Measurements from ENCODE around the gene OTOP3.
A peak's percentile ranks its signal among the peaks of the same experiment; 100 is the strongest.

The OTOP3 gene

DNA sequence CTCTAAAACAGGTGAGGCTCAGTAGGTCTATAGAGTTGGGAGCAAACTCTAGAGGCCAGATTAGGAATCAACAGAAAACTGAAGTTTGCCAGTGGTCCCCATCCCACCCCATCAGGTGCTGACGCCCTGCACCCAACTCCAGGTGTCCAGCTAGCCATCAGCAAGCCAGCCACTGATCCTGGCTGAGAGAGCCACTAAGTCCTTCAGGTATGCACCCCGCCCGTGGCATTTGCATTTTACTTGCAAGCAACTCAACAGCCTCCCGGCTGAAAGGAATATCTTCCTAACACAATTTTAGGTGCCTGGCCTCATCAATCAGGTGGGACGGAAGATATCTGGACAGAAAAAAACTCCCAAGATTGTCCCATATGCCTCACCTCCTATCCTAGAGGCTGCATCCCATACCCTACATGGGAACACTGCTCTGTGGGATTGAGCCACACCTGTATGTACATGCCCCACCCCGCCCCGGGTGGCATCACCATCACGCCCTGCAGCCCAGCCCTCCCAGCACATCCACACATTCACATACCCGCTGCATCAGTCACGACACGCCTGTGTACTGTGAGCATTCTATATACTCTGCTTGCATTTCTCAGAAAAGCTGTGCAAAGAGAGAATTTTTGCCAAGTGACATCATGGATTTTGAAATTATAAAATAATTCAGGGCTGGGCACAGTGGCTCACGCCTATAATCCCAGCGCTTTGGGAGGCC lies 8.3 kb downstream of the OTOP3 start:
- no peak for DNase-seq

DNA sequence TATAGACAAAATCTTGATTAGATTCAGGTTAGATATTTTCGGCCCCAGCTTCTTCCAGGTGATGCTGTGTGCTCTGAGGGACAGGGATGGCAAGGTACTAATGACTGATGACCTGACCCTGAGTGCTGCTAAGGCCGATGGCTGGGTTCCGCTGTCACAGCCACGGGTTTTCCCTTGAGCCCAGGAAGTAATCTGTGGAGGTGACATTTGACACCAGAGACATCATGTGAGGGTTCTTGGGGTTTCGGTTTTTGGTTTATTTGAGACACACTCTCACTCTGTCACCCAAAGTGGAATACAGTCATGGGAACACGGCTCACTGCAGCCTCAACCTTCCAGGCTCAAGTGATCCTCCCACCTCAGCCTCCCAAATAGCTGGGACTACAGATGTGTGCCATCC lies 9.8 kb downstream of the OTOP3 start:
- no peak for DNase-seq

DNA sequence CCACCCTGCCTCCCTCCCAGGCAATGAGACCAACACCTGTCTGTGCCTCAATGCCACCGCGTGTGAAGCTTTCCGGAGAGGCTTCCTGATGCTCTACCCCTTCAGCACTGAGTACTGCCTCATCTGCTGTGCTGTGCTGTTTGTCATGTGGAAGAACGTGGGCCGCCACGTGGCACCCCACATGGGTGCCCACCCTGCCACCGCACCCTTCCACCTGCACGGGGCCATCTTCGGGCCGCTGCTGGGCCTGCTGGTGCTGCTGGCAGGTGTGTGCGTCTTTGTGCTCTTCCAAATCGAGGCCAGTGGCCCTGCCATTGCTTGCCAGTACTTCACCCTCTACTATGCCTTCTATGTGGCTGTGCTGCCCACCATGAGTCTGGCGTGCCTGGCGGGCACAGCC lies 10.9 kb downstream of the OTOP3 start:
- DNase-seq = no peak

DNA sequence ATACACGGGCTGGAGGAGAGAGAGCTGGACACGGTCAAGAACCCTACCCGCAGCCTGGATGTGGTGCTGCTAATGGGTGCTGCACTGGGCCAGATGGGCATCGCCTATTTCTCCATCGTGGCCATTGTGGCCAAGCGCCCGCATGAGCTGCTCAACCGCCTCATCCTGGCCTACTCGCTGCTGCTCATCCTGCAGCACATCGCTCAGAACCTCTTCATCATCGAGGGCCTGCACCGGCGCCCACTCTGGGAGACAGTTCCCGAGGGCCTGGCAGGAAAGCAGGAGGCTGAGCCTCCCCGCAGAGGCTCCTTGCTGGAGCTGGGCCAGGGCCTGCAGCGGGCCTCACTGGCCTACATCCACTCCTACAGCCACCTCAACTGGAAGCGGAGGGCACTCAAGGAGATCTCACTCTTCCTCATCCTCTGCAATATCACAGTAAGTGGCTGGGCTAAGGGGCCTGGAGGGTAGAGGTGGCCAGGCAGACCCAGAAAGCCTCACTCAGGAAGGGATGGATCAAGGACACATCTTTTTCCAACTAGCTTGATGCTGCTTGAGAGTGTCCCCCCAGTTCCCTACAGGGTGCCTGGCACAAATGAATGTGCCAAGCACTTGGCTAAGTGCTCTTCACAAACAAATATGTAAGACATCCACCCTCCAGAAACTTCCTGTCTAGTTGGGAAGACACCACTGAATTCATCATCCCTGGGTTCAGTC lies 11.5 kb downstream of the OTOP3 start:
- no peak for DNase-seq

DNA sequence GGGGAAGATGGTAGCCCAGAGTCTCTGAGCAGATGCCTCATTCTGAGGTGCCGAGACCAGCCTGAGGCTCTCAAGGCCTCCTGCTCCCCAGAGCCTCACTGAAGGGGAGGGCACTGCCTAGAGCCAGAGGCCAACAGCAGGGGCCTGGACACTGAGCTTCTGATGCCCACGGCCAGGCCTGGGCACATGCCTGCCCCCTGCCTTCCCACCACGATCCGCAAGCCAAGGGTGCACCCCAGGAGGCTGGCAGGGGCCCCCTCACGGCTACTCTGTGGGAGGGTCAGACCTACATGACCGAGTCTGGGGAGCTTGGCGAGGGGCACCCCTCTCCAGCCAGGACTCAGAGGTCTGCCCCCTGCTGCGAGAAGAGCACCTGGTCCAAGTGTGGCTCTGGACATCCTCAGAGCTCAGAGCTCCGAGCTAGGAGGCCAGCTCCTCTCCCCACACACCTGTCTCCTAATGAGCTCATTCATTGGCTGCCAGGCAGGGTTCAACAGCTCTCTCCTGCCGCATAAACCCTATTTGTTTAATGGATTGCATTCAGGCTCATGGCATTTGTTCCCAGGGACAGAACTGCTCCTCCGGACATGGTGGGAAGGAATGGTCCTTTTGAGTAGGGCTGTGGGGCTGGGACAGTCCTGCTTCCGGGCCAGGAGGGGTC lies 13.9 kb downstream of the OTOP3 start:
- no peak for DNase-seq

DNA sequence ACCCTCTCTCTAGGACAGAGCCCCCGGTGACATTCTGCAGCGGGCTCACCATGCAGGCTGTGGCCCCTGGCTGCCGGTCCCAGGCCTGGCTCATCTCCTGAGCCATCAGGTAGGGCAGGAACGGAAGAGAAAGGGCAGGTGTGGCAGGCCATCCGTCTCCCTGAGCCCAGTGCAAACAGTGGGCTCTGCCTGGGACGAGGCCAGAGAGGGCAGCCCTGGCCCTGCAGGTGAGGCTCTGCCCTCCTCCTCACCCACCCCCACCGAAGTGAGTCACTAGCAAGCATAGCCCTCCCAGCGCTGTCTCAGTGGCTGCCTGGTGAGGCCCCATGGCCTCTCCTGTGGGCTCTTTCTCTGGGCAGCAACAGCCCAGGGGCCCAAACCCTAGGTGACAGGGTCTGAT lies 14.5 kb downstream of the OTOP3 start:
- no peak for DNase-seq

DNA sequence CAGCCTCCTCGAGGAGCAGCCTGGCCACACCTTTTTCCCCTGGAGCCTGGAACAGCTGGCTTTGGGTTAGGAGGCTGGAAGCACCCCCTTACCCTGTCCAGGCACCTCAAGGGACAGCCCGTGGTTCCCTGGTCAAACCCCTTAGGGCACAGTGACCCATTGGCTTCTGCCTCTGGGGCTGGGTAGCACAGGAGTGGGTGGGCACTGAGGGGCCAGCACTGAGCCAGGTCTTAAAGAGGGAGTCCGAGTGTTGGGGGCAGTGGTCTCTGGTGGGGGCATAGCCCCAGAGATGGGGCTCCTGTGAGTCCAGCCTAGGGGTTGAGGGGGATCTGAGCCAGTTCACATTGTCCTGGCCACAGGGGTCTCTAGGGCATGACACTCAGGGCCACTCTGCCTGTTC lies 15.4 kb downstream of the OTOP3 start:
- DNase-seq = no peak

DNA sequence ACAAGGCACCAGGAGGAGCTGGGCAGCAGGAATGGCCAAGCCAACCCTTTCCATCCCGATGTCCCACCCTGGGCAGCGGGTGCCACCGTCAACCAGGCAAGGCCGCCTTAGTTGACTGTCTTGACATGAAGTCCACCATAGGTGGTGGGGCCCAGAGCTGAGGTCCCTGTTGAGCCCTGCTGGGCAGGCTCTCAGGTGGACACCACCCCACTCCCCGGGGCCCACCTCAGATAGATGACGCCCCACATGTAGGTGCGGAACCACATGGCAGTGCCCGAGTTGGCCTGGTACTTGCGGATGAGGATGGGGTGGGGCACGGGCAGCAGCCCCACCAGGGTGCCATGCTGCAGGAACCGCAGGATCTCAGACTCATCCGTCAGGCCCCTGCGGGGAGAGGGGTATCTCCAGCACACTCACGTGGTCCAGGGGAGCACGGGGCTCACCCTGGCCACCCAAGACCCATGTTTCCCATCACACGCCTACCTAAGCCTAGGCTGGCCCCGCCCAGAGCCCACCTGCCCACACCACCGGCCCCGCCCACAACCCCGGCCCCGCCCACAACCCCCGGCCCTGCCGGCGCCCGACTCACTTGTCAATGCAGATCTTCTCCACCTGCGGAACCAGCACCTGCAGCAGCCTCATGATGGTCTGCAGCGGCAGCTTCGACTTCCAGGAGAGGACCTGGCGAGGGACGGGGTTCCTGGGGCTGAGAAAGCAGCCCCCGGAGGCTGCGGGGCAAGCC lies 16.2 kb downstream of the OTOP3 start:
- DNase-seq = no peak

DNA sequence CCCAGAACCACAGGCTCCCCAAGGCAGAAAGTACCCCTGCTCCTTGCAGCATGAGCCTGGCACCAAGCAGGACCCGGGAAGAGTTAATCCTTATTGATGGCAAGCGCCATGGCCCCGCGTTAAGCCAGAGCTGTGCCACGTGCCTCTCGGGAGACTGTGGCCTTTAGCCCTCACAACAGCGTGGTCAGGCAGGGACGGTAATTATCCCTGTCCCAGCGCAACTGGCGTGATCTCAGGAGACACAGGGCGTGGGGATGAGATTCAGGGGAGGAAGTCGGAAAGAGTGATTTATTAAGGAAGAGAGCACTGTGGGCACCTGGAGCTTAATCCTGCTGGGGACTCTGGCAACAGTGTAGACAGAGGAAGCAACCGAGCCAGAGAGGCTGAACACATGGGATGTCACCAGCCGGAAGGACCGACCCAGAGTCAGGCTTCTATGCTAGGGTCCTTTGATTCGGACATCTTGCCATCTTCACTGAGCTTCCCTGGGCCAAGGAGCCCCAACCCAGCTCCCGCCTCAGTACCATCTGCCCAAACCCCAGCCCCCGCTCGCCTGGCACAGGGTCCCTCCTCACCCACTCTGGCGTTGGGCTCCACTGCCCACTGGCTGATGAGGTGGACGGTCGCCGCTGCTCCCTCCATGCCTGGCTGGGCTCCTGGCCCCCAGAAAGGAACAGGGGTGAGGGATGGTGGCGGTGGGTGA lies 16.9 kb downstream of the OTOP3 start:
- no peak for DNase-seq

DNA sequence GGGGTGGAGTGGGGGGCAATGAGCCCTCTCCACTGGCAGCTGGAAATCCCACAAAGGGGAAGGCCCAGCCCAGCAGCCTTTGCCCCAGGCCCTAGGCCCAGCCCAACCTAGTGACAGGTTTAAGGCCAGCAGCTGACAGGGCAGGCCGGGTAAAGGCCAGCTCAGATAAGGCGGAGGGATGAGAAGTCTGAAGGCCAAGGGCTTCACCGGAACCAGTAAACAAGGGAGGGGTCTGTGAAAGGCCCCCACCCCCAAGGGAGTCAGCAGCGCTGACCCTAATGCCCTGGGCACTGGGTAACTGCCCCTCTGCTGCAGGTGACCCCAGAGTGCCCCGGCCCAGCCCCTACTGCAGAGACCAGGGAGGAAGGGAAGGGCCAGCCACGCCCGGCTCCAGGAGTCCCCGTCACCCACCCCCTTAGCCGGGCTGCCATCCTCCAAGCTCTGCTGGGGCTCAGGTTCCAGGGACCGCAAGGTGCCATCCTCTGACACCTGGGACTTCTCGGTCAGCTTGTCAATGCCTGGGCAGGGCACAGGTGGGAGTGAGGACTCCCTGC lies 17.5 kb downstream of the OTOP3 start:
- no peak for DNase-seq

DNA sequence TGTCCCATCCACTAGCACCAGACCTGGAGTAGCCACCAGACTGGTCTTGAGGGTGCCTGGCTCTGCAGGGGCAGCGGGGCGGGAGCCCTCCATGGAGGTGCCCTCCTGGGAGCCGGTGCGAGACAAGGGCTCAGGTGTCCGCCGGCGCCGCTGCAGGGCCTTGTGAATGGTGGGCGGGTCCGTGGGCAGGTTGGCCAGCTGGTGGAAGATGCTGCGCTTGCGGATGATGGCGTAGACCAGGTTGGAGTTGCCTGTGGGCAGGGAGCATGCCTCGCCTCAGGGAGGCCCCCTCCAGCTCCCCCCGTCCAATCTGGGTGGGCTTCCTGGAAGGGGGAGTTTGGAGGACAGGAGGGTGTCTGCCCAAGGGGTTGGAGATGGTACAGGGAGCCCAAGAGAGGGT lies 18.4 kb downstream of the OTOP3 start:
- no peak for DNase-seq

DNA sequence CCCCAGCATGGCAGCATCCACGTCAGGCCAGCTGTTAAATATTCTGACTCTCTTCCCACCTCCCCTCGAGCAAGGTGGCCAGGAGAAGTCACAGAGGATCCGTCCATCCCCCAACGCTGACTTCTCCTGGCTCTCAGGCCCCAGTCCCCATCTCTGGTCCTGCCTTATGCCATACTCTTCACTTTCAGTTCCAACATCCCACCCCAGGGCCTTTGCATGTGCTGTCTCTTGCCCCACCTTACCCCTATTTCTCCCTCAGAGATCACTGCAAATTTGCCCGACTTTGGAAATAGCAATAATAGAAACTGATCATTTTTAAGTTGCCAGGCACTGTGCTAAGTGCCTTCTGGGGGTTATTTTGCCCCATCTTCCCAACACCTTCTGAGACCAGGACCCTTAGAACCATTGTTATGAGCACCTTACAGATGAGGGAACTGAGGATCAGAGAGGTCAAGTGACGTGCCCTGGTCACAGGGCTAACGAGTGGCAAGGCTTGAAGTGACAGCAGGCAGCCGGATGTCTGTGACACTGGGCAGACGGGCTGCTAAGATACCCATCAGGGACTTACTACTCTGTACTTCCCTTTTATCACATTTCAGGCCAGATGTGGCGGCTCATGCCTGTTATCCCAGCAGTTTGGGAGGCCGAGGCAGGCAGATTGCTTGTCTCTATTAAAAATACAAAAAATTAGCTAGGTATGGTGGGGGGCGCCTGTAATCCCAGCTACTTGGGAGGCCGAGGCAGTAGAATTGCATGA lies 19.1 kb downstream of the OTOP3 start:
- DNase-seq = no peak

DNA sequence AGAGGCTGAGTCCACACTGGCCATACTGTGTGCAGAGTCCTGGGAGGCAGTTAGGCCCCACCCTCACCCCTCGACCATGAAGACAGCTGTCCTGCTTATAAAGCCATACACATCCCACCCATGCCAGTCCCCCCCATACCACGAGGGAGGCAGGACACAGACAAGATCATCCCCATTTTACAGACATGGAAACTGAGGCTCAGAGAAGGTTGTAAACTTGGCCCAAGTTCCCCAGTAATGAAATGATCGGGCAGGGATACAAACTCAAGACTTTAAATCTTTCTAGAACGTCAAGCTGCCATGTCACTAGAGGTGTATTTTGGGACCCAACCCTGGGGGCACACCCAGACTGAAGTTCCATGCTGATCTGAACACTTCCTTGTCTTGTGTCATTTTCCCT lies 20.4 kb downstream of the OTOP3 start:
- no peak for DNase-seq

DNA sequence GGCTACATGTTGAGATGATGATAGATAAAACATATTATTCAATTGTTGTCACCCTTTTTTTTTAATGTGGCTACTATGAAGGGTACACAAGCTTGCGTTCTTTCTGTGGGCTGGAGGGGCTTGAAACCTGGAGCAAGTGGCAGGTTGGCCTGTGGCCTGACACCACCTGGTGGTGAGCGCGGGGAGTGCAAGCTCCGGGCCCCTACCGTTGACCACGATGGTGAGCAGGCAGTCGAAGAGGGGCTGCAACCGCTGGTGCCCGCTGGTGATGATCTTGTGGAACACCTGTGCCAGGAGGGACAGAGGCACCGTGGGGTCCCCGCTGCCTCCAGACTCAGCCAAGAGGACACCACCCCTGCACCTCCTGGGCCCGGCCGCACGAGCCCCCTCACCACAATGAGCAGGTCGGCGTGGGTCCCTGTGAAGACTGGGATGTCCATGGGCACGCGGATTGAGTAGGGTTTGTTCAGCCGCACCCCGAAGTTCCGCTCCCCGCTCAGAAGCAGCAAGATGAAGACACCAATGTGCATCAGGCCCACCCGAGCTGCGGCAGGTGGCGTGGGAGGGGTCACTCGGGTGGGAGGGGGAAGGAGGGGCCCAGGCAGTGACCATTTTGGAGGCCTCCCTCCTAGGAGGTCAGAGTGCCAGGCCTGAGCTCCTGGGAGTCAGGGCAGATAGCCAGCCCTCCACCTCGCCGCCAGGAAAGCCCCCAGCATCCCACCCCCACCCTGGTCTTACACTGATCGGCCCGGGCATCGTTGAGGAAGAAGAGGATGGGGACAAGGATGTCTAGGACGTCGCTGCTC lies 22.4 kb downstream of the OTOP3 start:
- DNase-seq = peak; percentile 82

DNA sequence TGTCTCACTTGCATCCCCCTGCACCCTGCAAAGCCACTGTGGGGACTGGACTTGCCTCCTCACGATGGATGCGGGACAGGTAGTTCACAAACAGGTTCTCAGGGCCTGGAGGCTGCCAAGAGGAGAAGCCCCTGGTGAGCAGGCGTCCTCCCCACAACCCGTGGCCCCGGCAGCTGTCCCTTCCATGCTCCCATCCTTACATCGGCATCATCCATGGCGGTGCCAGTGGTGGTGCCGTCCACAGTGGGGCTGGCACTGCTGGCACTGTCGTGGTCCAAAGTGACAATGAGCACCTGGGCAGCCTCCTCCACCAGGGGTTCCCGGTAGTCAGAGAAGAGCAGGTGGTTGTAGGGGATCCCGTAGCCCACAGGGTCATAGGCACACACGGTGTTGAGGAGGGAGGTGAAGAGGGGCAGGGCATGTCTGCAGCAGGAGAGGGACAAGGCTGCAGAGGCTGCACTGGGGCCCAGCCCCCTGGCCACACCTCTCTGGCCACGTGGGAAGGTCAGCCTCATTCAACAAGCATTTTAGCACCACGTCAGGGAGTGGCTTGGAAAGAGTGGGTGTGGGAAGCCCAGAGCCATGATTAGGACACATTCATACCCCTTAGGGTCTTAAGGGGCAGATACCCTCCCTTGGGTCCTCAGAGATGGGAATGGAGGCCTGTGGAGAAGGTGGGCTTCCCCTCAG lies 24.3 kb downstream of the OTOP3 start:
- no peak for DNase-seq

DNA sequence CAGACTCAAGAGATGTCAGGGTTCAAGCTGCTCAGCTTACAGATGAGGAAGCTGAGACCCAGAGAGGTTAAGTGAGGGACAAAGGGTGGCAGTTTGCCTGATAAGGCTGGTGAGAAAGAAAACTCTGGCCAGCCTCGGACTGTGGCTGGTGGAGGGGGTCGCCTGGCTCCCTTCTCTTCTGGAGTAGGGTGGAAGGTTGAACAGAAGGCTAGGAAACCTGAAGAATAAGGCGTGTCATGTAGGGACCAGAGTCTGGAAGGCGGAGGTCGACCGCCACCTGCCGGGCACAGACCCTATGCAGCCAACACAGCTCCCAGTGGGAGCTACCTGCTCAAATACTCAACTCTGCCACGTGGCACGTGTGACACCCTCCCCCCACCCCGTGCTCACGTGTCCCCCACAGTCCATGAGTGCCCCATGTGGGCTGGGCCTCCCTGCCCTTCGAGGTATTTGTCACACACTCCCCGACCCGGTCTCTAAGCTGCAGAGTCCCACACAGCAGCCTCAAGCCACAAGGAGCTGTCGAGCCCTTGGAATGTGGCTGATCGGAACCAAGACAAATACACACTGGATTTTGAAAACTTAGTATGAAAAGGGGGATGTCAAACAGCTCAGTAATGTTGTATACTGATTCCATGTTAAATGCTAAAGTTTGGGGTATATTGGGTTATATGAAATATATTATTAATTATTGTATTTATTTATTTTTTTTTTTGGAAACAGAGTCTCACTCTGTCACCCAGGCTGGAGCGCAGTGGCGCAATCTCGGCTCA lies 25.1 kb downstream of the OTOP3 start:
- DNase-seq = peak; percentile 50

DNA sequence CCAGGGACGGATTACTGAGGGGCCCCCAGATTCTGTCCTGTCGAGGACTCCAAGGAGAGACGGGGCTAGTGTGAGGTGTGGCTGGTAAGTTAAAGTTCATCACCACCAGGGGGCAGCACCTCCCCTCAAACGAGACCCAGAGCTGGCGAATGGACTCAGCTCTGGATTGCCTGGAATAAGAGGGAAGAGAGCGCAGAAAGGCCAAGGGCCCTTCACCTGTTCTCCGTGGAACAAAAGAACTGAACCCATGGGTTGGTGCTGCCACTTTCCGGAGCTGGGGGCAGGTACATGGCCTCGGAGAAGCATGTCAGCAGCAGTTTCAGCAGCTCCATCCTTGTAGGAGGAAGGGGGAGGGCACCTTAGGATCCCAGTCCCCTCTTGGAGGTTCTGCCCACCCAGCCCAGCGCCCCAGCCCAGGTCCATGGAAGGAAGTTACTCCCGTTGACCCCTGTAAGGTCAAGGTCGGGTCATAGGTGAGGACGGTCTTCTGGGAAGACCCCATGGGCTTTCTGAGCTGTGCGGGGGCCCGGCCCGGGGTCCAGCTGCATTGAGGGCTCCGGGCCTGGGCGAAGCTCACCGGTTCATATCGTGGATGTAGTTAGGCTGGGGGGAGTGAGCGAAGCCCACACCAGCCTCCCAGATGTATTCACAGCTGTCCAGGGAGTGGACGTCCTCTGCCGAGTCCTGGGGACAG lies 26.1 kb downstream of the OTOP3 start:
- peak; percentile 83 for DNase-seq

DNA sequence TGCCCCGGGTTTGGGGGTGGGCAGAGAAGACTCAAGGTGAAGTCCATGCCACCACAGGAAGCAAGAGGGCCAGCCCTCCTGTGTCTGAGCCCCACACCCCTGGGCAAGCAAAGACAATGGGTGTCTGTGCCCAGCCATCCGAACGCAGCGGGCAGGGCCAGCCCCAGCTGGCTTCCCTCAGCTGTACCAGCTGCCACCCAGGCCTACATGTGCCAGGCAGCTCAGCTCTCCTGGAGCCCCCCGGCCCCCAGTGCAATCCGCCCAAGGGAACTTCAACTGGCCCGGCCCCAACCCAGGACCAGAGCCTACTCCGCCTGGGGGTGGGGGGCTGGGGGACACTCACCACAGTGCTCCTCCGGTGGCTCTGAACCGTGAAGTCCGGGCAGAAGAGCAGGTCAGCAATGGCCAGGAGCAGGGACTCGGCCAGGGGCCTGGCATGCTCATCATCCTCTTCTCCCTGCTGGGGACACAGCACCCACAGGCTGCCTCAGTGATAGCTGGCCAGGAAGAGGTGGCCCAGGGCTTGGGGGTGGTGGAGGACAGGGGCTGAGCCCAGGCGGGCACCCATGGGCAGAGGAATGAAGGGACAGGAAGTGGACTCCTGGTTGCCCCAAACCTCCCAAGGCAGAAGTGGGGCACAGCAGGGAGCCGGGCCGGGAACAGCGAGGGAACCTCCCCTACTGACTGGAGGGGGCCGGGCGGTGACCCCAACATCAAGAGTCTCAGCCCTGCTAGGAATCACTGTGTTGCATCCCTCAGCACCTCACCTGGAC lies 27.1 kb downstream of the OTOP3 start:
- no peak for DNase-seq

Measured in activated naive CD4-positive, alpha-beta T cell treated with Interleukin-2 at 50 U/mL for 16 hours (primary cell).